SKM-1 treated with dmso at 0.1 percent for 144 hours (cell line): ENCODE results near the gene PRLR.
A peak's percentile ranks its signal among the peaks of the same experiment; 100 is the strongest.
"Not testable (repeated sequence)": the region's sequence is repeated elsewhere in the genome, so short reads cannot be mapped to it uniquely, and the experiment has no call there.

ENCODE experiments used
- DNase-seq: peaks from one replicate; lab custom pipeline; 2025; ENCODE audit not compliant: unreplicated experiment; lab: John Stamatoyannopoulos, UW

Gene PRLR

GRCh38 chr5:35045280-35045679 lies 185.0 kb downstream of the PRLR start:
- DNase-seq, result no peak

DNA sequence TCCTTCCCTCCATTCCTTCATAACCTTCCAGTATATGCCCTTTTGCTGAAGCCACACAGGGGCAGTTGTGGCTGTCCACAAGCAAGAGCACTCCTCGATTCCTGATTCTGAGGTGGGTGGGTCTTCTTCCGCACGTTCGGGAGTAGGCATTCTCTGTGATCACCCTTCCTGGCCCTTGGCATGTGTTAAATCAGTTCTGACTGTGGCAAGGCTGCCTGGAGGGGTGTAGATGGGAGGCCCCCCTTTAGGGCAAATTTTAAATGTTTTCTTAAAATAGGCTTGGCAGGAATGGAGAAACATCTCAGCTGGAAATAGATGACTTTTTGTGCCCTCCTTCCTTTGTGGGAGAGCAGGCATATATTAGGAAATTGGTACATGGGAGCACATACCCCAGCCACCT lies 185.6 kb downstream of the PRLR start:
- no peak for DNase-seq

- DNase-seq, result no peak
Measured at GRCh38 chr5:35042781-35043180, 187.5 kb downstream of the PRLR start.

DNA sequence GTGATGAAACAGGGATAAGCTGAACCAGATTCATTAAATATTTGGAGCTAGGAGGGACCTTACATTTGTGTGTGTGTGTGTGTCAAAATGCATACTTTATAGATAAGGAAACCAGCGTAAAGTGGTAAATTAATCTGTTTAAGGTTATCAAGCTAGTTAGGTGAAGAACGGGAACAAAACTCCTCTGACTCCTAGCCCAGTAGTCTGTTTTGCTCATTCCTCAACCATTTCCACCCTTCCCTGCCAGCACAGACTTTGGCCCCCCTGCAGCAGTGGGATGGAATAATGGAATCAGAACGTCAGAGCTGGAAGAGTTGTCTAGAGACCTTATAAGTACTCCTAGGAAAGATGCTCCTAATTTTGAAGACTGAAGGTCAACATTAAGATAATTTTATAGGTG lies 189.0 kb downstream of the PRLR start:
- no peak for DNase-seq

- no peak for DNase-seq
Measured at GRCh38 chr5:35038891-35039290, 191.4 kb downstream of the PRLR start.

GRCh38 chr5:35036536-35036935 lies 193.8 kb downstream of the PRLR start:
- no peak for DNase-seq

GRCh38 chr5:35035929-35036328 lies 194.4 kb downstream of the PRLR start:
- not testable (repeated sequence) for DNase-seq

DNA sequence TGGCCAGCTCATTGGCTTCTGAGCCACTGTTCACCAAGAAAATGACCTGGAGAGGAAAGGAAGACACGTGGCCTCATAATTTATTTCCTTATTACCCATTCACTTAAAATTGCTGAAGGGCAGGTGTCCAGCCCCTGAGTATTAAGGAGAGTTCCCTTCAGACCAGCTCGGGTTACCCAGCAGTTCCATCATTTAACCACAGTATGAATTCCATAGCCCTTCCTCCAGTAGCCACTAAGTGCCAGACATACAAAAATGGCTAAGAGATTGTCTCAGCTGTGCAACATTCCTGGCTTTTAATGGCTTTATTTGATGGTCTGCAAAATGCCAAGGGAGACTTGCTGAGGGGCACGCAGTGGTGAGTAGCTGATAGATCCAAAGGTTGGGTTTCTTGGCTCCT lies 195.0 kb downstream of the PRLR start:
- no peak for DNase-seq

DNA sequence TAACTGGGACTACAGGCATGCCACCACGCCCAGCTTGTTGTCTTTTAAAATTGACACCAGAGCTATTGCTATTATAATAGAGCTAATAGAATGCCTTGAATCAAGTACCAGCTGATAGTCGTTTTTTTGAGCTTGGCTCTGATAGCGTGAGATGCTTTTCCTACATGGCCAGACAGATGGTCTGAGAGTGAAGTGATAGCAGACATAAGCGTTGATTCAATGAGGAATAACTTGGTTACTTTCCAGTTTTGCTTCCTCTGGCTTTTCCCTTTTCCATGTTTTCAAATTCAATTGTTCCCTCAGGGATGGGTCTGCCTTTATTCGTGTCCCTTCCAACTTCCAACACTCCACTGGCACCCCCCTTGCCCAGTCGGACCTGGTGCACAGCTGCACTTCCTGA lies 197.9 kb downstream of the PRLR start:
- no peak for DNase-seq

- no peak for DNase-seq
Measured at GRCh38 chr5:35031276-35031675, 199.0 kb downstream of the PRLR start.

DNA sequence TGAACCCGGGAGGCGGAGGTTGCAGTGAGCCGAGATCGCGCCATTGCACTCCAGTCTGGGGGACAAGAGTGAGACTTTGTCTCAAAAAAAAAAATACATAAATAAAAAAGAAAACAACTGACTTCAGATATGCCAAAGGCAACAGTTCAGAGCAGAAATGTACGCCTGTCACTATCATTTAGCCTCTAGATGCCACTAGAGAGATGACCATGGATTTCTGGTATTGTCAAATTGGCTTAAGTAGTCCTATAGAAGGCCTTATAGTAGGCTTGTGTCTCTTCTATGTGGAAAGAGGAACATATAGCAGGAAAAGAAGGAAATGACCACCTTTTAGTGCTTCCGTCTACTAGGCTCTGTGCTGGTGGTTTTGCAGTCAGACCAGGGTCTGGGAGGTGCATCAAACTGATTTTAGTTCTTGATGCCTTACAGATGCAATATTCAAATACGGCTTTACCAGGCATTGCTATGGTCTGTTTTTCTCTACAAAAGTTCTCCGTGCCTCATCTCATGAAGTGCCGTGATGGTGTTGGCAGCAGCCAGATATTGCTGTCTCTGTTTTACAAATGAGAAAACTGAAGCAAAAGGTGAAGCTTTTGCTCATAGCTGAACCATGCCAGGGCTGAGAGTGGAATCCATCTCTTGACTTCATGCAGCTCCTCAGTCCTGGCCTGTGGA lies 199.7 kb downstream of the PRLR start:
- DNase-seq, result no peak

- no peak for DNase-seq
Measured at GRCh38 chr5:35029333-35029732, 201.0 kb downstream of the PRLR start.

DNA sequence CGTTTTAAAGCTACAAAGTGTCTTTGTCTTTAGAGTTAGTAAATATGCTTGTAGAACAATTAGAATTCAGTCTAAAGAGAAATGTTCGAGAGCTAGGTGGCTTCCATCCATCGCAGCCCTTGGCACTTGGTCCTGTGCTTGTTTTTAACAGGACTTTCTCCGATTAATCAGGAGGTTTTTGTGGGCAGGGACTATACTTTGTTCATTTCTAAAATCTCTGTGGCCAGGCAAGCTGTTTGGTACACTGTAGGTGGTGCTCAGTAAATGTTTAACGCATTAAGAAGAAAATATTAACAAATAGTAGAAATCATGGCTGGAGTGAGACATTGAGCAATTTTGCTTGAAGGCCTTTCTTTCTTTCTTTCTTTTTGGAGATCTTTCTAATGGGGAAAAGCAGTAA lies 203.3 kb downstream of the PRLR start:
- DNase-seq, result no peak

DNA sequence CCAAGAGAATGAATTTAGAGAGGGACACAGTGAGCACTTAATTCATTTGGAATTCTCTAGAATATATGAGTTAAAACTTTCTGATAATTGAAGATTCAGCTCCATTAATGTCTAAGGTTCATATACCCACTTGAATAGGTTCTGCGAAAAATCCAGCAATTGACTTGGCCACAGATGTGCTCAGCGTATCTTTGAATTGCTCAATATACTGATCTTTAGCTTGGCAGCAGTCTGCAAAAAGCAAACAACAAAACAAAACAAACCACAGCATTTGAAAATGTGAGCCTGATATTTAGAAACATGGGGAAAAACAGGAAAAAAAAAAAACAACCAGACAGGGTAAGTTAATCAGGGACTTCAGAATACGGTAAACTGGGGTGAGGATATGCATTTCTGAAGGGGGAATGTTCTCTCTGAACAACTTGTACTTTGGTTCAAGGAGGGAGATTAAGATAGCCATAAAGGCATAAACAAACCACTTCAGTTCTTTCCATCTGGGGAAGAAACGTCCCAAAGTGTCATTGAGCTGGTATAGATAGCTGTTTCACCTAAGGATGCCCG lies 203.9 kb downstream of the PRLR start:
- no peak for DNase-seq

GRCh38 chr5:35024911-35025510 lies 205.3 kb downstream of the PRLR start:
- DNase-seq, result no peak

GRCh38 chr5:35023391-35024178 lies 206.7 kb downstream of the PRLR start:
- DNase-seq, result no peak

DNA sequence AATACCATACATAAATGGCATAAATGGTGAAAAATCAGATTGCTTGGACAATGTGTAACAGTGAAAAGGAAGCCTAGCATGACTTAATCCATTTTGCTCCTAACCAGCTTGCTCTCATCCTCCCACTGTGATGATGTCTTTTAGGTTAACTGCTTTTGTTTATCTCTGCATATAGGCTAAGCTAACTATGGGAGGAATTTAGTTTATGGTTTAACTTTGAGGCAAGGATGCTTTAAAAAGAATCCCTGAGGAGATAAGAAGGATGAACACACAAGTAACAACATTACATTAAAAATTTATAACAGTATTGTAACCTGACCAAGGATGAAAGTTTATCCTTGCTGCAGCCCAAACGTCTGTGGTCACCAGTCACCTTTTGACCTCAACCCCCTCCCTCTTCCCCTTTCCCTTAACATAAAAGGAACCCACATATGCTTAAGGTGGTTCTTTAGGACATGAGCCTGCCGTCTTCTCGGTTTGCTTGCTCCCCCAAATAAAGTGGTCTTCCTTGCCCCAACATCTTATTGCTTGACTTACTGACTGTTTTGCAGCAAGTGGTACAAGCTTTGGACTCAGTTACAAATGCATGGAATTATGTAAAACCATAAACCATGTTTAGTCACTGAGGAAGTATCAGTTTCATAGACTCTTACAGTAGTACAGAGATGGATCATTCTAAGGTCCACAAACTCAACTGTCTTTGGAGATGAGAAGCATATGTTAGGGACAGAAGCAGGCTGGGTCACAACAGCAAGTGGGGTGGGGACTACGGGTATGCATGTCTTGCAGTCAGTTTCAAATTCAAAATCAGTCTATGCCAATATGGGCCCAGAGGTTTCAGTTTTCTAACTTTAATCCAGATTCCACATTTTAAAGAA lies 213.9 kb downstream of the PRLR start:
- peak; percentile 7 for DNase-seq

GRCh38 chr5:35015063-35015462 lies 215.2 kb downstream of the PRLR start:
- no peak for DNase-seq

DNA sequence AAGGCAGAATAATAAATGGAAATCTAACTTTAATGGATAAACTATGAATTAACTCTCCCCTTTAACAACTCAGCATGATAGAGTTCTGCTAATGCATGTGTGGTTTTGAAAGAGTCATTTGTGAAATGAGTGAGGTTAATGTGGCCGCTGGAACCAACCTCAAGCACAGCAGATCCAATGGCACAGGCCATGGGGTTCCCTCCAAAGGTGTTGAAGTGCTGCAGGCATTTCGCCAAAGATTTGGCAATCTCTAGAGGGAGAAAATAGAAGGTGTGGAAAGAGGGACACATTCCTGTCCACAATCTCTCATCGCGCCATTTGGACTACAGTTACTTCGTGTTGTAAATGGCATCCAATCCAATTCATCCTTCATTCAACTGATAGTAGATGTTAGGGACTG lies 217.5 kb downstream of the PRLR start:
- DNase-seq, result peak; percentile 5

GRCh38 chr5:35012365-35012764 lies 217.9 kb downstream of the PRLR start:
- no peak for DNase-seq

GRCh38 chr5:35010676-35011075 lies 219.6 kb downstream of the PRLR start:
- no peak for DNase-seq
